A673 (cell line): ENCODE measurements around the gene DGKD.

ENCODE experiments used
- CTCF ChIP-seq: fragments of 300-800, 200-600 bp; sonication (generic); conservative IDR thresholded peaks from 2 replicates; pipeline ENCODE4 v1.5.1; 2017; ENCODE audit warnings: low read depth, mild to moderate bottlenecking, antibody characterized with exemption, low read length, moderate library complexity, mixed read lengths
- EZH2 ChIP-seq: fragments of 200-600 bp; sonication (generic); IDR thresholded peaks from 2 replicates; pipeline ENCODE4 v1.6.1; 2017; ENCODE audit warnings: borderline replicate concordance, low read depth, mild to moderate bottlenecking, mixed read lengths, antibody characterized with exemption, low read length; ENCODE audit not compliant: poor library complexity, severe bottlenecking

GRCh38 chr2:233336541-233336940 lies 17.8 kb upstream of the DGKD start:
- TF ChIP-seq EZH2 (no peak), CTCF (no peak)
